Lung (tissue), 12 donors: ENCODE measurements around the gene DGKQ. TPM values are rescaled to one million over a fixed set of nuclear protein-coding genes. Genes with fewer than 3 reads are reported as not detected.

Experiments
- ATAC-seq: fragments of 200-7000 bp; cut with Tn5 transposase; one replicate; pipeline ENCODE4 v1.9.1; 2020; ENCODE audit warnings: moderate number of reproducible peaks; ENCODE audit not compliant: insufficient read depth, low FRiP score
- DNase-seq, 3 donors: peaks; one replicate each; pipeline ENCODE4 v3.0.0-alpha.2; 2013 to 2017
- H3K27ac ChIP-seq, 2 donors: one replicate each; pipeline ENCODE4 v1.5.1; 2013; ENCODE audit warnings: mild to moderate bottlenecking in 2 of 2, moderate library complexity in 2 of 2, control low read depth in 1 of 2, inconsistent platforms in 1 of 2, low read depth in 1 of 2, low read length in 1 of 2
- H3K27me3 ChIP-seq, 3 donors: one replicate each; pipeline ENCODE4 v1.5.1; 2013; ENCODE audit warnings: low read length in 2 of 3; ENCODE audit not compliant: control insufficient read depth in 3 of 3, insufficient read depth in 3 of 3
- H3K36me3 ChIP-seq, 4 donors: one replicate each; pipeline ENCODE4 v1.5.1; 2013; ENCODE audit warnings: low read length in 4 of 4, mild to moderate bottlenecking in 1 of 4, moderate library complexity in 1 of 4; ENCODE audit not compliant: control insufficient read depth in 4 of 4, insufficient read depth in 4 of 4
- H3K4me1 ChIP-seq, 5 donors: one replicate each; pipeline ENCODE4 v1.5.1; 2013; ENCODE audit warnings: low read length in 5 of 5, mild to moderate bottlenecking in 2 of 5, moderate library complexity in 1 of 5; ENCODE audit not compliant: control insufficient read depth in 5 of 5, insufficient read depth in 5 of 5
- H3K4me3 ChIP-seq: one replicate; pipeline ENCODE4 v1.5.1; 2013; ENCODE audit warnings: mild to moderate bottlenecking, control low read depth, moderate library complexity
- H3K9ac ChIP-seq, 2 donors: one replicate each; pipeline ENCODE4 v1.5.1; 2013; ENCODE audit warnings: low read length in 2 of 2, control low read depth in 1 of 2; ENCODE audit not compliant: insufficient read depth in 1 of 2
- H3K9me3 ChIP-seq, 4 donors: one replicate each; pipeline ENCODE4 v1.5.1; 2013; ENCODE audit warnings: low read length in 3 of 4, mild to moderate bottlenecking in 1 of 4, moderate library complexity in 1 of 4; ENCODE audit not compliant: control insufficient read depth in 4 of 4, insufficient read depth in 3 of 4
- whole genome bisulfite sequencing, 2 donors: extraction: QIAGEN DNeasy Blood & Tissue Kit; methylation state at CpG; one replicate each; pipeline ENCODE4 v1.1.7; 2013; 5-methylcytosine and 5-hydroxymethylcytosine counted together
- polyA plus RNA-seq, 2 donors: library from polyadenylated mRNA; stranded (reverse); fragments of 200-250 nt; gene quantifications; one replicate each; pipeline ENCODE4 v1.2.1, GENCODE V29; 2013
- total RNA-seq, 2 donors: library from RNA; depleted of rRNA in 1 of 2; stranded (reverse); fragments of >200 nt in 1 of 2; gene quantifications; one replicate each; pipeline ENCODE4 v1.2.1, GENCODE V29; 2014 to 2021
- TF ChIP-seq, protein P1 (sequence below): IDR thresholded peaks from 2 replicates; pipeline ENCODE4 v1.5.1; 2012; ENCODE audit warnings: mild to moderate bottlenecking; ENCODE audit errors: control extremely low read depth, extremely low read depth
- donor health status: control.
- donor health status: control.
- donor health status: Bipolar disorder and iron deficiency.
- donor health status: healthy.
- donor health status: DM: yes; HTN: yes; CAD: no.

The DGKQ gene
- total and polyA plus RNA-seq, 4 donors = 5.9 to 19.1 (median 8.4) TPM

GRCh38 chr4:995311-996026 lies 22.1 kb upstream of the DGKQ start:
- no peak overlapping the region for H3K9ac ChIP-seq
- peaks cover 0 to 34% (median 16%) of the 10 kb centered on the region in 3 donors for H3K27me3 ChIP-seq
- DNase-seq (no peak), ATAC-seq (no peak)
- H3K9me3 ChIP-seq = peaks cover 0 to 2% (median 0%) of the 10 kb centered on the region in 4 donors
- peaks cover 0 to 7% (median 0%) of the 10 kb centered on the region in 4 donors for H3K36me3 ChIP-seq
- TF ChIP-seq, protein P1, sequence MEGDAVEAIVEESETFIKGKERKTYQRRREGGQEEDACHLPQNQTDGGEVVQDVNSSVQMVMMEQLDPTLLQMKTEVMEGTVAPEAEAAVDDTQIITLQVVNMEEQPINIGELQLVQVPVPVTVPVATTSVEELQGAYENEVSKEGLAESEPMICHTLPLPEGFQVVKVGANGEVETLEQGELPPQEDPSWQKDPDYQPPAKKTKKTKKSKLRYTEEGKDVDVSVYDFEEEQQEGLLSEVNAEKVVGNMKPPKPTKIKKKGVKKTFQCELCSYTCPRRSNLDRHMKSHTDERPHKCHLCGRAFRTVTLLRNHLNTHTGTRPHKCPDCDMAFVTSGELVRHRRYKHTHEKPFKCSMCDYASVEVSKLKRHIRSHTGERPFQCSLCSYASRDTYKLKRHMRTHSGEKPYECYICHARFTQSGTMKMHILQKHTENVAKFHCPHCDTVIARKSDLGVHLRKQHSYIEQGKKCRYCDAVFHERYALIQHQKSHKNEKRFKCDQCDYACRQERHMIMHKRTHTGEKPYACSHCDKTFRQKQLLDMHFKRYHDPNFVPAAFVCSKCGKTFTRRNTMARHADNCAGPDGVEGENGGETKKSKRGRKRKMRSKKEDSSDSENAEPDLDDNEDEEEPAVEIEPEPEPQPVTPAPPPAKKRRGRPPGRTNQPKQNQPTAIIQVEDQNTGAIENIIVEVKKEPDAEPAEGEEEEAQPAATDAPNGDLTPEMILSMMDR = no peak
- no peak overlapping the region for H3K4me3 ChIP-seq
- H3K4me1 ChIP-seq = peaks cover 0 to 11% (median 4%) of the 10 kb centered on the region in 5 donors
- H3K27ac ChIP-seq = no peak overlapping the region
- WGBS, 2 donors = 91 to 94% methylated on average over 23 of the region's 23 CpGs

GRCh38 chr4:993111-994029 lies 20.0 kb upstream of the DGKQ start, which contains the start of gene SLC26A1:
TSS of gene SLC26A1 (minus strand) at chr4:993404. CDS start at chr4:991703, 1,701 bp downstream.
- H3K27me3 ChIP-seq = peaks cover 0 to 16% (median 8%) of the 10 kb centered on the region in 3 donors
- TF ChIP-seq, protein P1 = no peak
- no peak for ATAC-seq

GRCh38 chr4:992297-993110 lies 19.1 kb upstream of the DGKQ start:
- H3K27ac ChIP-seq = peak overlapping the region in 1 of 2 donors; percentile 85
- WGBS, 2 donors = 63 to 79% methylated on average over 25 of the region's 25 CpGs

More at GRCh38 chr4:993111-994029, 20.0 kb upstream of the DGKQ start, which contains the start of gene SLC26A1:
- H3K4me3 ChIP-seq = no peak within 1 kb of the TSS
- peaks cover 0 to 11% (median 4%) of the 10 kb centered on the region in 5 donors for H3K4me1 ChIP-seq
- 90 to 91% methylated on average over 37 of the region's 37 CpGs for WGBS, 2 donors
- no peaks in the 10 kb centered on the region for H3K9me3 ChIP-seq
- no peak within 1 kb of the TSS for H3K9ac ChIP-seq
- peak within 1 kb of the TSS in 1 of 2 donors; percentile 85 for H3K27ac ChIP-seq
- DNase-seq = no peak
- H3K36me3 ChIP-seq = peaks cover 0 to 16% (median 0%) of the 10 kb centered on the region in 4 donors

More at GRCh38 chr4:992297-993110, 19.1 kb upstream of the DGKQ start:
- Histone ChIP-seq H3K9me3 (no peaks in the 10 kb centered on the region), H3K27me3 (peaks cover 0 to 7% (median 4%) of the 10 kb centered on the region in 3 donors), H3K9ac (no peak overlapping the region), H3K4me1 (peaks cover 0 to 11% (median 4%) of the 10 kb centered on the region in 5 donors), H3K36me3 (peaks cover 0 to 16% (median 0%) of the 10 kb centered on the region in 4 donors), H3K4me3 (no peak overlapping the region)
- DNase-seq (peak in 1 of 3 donors; percentile 39), ATAC-seq (peak; percentile 60)
- TF ChIP-seq, protein P1 = no peak
